Measurements from ENCODE around the gene VAPA. TPM values are rescaled to one million over a fixed set of nuclear protein-coding genes. Genes with fewer than 3 reads are reported as not detected.

Gene VAPA
- total and polyA plus RNA-seq, 2 of the 4 experiments (the other 2 are of a cell fraction) = 199 to 206 TPM

DNA sequence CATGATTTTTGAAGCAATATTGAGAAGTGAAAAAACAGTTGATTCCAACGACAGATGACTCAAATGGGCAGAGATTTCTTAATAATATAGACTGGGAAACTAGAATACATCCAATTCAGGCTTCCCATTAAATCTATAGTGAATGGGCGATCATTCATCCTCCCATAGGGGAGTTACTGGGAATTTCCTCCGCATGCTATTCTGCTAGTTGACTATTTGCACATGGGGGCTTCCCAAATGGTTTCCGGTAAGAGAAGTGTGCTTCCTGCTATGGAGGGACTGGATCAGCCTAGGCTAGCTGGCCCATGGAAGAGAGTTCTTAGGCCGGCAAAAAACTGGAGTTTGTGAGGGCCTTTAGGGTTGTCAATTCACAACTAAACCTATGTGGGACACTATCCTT lies 2.6 kb upstream of the VAPA start:
- intact Hi-C loops (cut with micrococcal nuclease) = loop anchor here (10.0 kb wide), 1 partner anchor 336 kb away; no protein-coding TSS in a partner anchor
- POLR2A ChIA-PET (ENCODE audit: unreplicated experiment) = no interaction called here

More for the DNA sequence above, 2.6 kb upstream of the VAPA start:
- in situ Hi-C loops (cut with MboI; ENCODE audit: low sequenced_read_pairs) = no loop called here
- BruUV-seq (replicated peaks) = no TSS peak
- H3K4me2 ChIP-seq (ENCODE audit: low read depth, low read length) = no peak overlapping the region
- DNase-seq (no peak), ATAC-seq (ENCODE audit: low read depth) (no peak)
- TF ChIP-seq BHLHE40 (IDR thresholded peaks at IDR 0.05; ENCODE audit: low read depth, low read length) (no peak), FOS (IDR thresholded peaks at IDR 0.05; ENCODE audit: low read depth, low read length) (no peak), CTCF (conservative IDR thresholded peaks at IDR 0.05; ENCODE audit: low read depth, low read length) (no peak), MXI1 (IDR thresholded peaks at IDR 0.05; ENCODE audit: borderline replicate concordance, low read depth, low read length) (no peak), SMC3 (IDR thresholded peaks at IDR 0.05; ENCODE audit: low read depth, low read length) (no peak), NFE2L2 (IDR thresholded peaks at IDR 0.05; ENCODE audit: low read depth, low read length) (no peak), CHD1 (IDR thresholded peaks at IDR 0.05; ENCODE audit: low read depth, low read length) (no peak), POLR2A (IDR thresholded peaks at IDR 0.05; ENCODE audit: low read depth, low read length) (no peak), RFX5 (IDR thresholded peaks at IDR 0.05; ENCODE audit: low read depth, low read length) (no peak)
- peaks cover 1% of the 10 kb centered on the region; the same call in 1 of the 2 replicates for H3K9me1 ChIP-seq (ENCODE audit: insufficient read depth, low read length)
- CTCF ChIA-PET = no interaction called here
- no peak overlapping the region for H2AK9ac ChIP-seq (replicated peaks; ENCODE audit: low read depth, low read length, poor library complexity)
- no peak overlapping the region for H3K18ac ChIP-seq (ENCODE audit: low read depth, low read length)
- no peak overlapping the region for H4K91ac ChIP-seq (ENCODE audit: insufficient read depth, low read depth, low read length)
- H2AFZ ChIP-seq (replicated peaks; ENCODE audit: low read length, poor library complexity) = no peak overlapping the region
- H2AK5ac ChIP-seq (ENCODE audit: low read depth, low read length) = no peak overlapping the region
- no peaks in the 10 kb centered on the region for H3K4me1 ChIP-seq (ENCODE audit: control insufficient read depth, insufficient read depth, low read length)
- no peak overlapping the region for H4K8ac ChIP-seq (ENCODE audit: low read depth in 2 of 2, low read length in 2 of 2)
- dilution Hi-C loops (cut with HindIII; ENCODE audit: low sequenced_read_pairs, unreplicated experiment) = no loop called here
- H3K36me3 ChIP-seq (ENCODE audit: control insufficient read depth, insufficient read depth, low read length) = no peaks in the 10 kb centered on the region
- H4K20me1 ChIP-seq (ENCODE audit: insufficient read depth, low read length) = peaks cover 17% of the 10 kb centered on the region
- no peak overlapping the region for H3K4ac ChIP-seq (ENCODE audit: low read depth, low read length)
- no peak overlapping the region for H3K4me3 ChIP-seq (ENCODE audit: insufficient read depth, low read depth, low read length)
- no peaks in the 10 kb centered on the region for H3K9me3 ChIP-seq (ENCODE audit: control insufficient read depth, insufficient read depth, low read length)
- H3K9ac ChIP-seq (ENCODE audit: low read depth, low read length) = no peak overlapping the region
- H3K27me3 ChIP-seq (ENCODE audit: control insufficient read depth, insufficient read depth, low read length) = no peaks in the 10 kb centered on the region
- no peak overlapping the region for H3K27ac ChIP-seq (ENCODE audit: insufficient read depth, low read length)
- H3K79me1 ChIP-seq (ENCODE audit: low read depth in 1 of 2, low read length in 2 of 2) = peaks cover 0 to 11% of the 10 kb centered on the region in 2 experiments; a peak in 1 of 4 replicates
- no peak overlapping the region for H4K5ac ChIP-seq (ENCODE audit: low read depth, low read length)
- H3K56ac ChIP-seq (ENCODE audit: extremely low read depth, insufficient read depth, low read length) = no peak overlapping the region
- H2BK5ac ChIP-seq (ENCODE audit: low read depth, low read length, poor library complexity, severe bottlenecking) = no peak overlapping the region
- H2BK20ac ChIP-seq (ENCODE audit: low read depth, low read length) = no peak overlapping the region
- 100% methylated on average over 1 of the region's 5 CpGs; no CpG with 5 or more reads in 1 of the 2 experiments for WGBS, 2 experiments (ENCODE audit: extremely low coverage in 2 of 2, insufficient read length in 1 of 2)
- H2BK15ac ChIP-seq (ENCODE audit: low read depth, low read length) = no peak overlapping the region
- H3K23ac ChIP-seq (ENCODE audit: low read depth, low read length) = no peak overlapping the region
- no peak overlapping the region for H3K14ac ChIP-seq (replicated peaks; ENCODE audit: low read depth, low read length)
- H2BK120ac ChIP-seq (ENCODE audit: low read depth, low read length) = no peak overlapping the region

Measured in IMR-90 (cell line).